Hypothalamus (tissue), 51 donors: ENCODE measurements around the gene CELF4.

ENCODE experiments used
- DNase-seq, 51 donors: peaks; one replicate each; lab custom pipeline; 2025; lab: John Stamatoyannopoulos, UW

The CELF4 gene

DNA sequence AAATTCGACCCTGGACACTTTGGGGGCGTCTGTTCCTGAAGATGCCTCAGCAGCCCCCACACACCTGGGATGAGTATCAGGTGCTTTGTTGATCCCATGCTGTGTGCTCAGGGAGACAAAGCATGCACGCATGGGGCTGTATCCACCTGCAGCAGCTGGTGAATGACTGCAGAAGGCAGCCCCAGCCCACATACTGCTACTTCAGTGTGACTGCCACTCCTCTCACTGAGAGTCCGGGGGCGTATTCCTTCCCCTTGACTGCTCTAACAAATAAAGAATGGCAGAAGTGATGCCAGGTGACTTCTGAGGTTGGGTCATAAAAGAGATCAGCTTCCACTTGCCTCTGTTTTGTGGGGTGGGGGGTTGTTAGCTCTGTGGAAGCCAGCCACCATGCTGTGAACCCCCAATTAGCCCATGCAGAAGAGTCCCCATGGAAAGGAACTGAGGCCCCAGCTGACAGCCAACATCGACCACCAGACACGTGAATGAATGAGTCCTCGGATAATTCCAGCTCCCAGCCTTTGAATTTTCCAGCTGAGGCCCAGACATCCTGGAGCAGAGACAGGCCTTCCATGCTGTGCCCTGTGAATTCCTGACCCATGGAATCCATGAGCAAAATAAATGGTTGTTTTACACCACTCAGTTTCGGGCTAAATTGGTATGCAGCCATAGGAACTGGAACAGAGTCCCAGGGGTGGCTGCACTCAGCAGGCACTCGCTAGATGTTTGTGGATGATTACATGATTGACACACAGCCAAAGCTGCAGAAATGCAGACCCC is 289.3 kb downstream of the CELF4 start:
- no peak for DNase-seq

GRCh38 chr18:37275237-37275741 is 290.3 kb downstream of the CELF4 start:
- DNase-seq = no peak

GRCh38 chr18:37274309-37275236 is 291.0 kb downstream of the CELF4 start:
- DNase-seq = no peak

- no peak for DNase-seq
Observed at GRCh38 chr18:37272841-37273240, 292.8 kb downstream of the CELF4 start.

DNA sequence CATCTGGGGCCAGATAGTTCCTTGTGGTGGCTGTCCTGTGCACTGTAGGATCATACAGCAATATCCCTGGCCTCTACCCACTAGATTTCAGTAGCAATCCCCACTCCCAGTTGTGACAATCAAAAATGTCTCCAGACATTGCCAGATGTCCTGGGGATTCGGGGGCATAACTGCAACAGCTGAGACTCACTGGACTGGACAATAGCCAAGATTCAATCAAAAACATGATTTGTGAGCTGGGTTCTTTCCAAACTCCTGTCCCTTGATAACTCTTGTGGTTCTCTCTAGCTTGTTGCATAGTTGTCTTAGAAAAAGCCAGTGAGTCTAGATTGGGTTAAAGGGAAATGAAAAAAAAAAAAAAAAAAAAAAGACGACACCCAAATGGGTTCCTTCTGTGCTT is 293.4 kb downstream of the CELF4 start:
- DNase-seq = no peak

DNA sequence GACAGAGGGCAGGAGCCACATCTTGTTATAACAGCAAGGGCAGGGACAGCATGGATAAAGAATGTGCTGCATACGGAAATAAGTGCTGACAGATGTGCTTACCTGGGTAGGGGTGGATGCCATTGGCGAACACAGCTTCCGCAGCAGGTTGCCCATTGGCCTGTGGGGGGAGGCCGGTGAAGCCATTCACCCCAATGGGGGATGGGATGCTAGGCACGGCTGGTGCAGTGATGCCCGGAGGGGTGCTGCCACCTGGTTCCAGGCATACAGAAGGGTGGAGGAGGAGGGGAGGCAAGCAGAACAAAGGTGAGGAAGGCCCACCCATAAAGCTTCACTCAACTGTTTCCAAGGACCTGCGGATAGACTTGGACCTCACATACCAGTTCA is 294.9 kb downstream of the CELF4 start:
- DNase-seq = no peak

- peak in 17 of 51 donors; percentile 2 to 53 (median 17) for DNase-seq
Observed at GRCh38 chr18:37270038-37270665, 295.4 kb downstream of the CELF4 start.

DNA sequence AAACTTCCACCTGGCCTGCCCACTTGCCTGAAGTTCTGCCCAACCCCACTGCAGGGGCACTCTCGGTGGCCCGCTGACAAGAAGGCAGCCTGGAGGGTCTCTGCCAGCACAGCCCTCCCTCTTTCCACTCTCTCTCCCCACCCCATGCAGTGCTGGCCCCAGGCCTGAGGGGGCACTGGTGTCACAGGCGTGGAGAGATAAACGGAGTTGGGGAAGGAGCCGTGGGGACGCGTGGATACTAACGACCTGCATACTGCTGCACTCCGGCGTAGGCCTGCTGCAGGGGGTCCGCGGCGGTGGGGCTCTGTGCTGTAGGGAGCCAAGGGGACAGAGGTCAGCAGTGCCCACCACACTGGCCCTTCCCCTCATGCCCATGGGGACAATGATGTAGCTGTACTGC is 299.3 kb downstream of the CELF4 start:
- no peak for DNase-seq

GRCh38 chr18:37265382-37265781 is 300.2 kb downstream of the CELF4 start:
- DNase-seq = no peak

DNA sequence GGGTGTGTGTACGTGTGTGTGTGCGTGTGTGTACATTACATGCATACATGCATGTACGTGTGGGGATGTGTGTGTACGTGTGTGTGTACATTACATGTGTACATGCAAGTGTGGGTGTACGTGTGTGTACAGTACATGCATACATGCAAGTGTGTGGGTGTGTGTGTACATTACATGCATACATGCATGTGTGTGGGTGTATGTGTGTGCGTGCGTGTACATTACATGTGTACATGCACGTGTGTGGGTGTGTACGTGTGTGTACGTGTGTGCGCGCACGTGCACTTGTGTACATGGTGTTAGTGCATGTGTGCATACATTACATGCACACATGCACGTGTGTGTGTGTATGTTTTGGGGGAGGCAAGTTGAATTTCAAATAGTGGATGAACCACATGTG is 300.6 kb downstream of the CELF4 start:
- no peak for DNase-seq

- DNase-seq = no peak
Observed at GRCh38 chr18:37261988-37262387, 303.6 kb downstream of the CELF4 start.

DNA sequence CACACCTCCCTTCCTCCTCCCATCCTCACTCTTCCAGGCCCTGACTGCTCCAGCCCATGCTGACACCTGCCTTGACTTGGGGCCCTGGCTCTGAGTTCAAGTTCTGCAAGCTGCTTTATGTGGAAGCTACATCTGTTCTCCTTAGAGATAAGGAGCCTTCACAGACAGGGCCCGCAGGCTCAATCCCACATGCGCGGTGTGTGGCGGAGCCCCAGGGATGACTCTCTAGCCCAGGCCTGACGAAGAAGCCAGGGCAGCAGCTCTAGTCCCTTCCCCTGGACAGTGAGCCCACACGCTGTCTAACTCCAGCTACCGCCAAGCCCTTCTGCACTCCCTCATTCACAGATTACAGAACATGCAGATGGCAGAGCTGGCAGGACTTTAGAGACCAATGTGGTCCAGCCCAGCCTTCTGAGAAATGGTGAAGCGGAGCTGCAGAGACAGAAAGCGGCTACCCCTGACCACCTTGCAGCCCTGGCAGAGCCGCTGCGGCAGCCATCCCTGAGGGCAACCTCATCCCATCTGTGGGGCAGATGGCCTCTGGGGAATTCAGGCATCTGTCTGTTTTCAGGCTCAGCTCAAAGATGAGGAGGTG is 304.3 kb downstream of the CELF4 start:
- no peak for DNase-seq

DNA sequence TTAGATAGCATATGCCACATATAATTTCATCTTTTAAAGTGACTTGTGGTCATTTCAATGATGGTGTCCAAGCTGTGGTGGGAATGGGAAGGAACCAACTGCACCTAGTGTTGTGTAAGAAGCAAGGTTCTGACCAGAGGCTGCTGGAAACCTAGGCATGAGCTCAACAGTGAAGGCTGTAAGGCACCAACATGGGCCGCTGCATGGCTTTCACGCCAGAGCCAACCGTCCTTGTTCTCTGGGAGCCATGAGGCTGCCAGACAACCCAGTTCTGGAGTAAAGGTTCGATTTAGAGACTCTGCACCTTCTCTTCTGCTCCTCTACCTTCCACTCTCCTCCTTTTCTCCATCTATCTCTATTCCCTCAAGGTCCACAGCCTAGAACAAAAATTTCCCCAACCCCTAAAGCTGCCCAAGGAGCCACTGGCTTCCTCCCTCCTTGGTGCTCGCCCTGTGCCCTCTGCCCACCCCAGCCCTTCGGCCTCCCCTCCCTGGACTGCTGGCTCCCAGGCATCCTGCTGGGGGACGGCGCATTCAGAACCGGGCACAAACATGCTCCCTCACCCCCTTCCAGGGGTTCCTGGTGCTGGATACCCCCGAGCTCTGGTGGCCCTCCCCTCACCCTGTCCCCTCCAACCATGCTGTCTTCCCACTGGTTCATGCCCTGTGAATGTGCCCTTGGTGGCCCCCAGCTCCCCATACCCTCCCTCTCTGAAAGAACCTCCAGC is 305.1 kb downstream of the CELF4 start:
- no peak for DNase-seq

DNA sequence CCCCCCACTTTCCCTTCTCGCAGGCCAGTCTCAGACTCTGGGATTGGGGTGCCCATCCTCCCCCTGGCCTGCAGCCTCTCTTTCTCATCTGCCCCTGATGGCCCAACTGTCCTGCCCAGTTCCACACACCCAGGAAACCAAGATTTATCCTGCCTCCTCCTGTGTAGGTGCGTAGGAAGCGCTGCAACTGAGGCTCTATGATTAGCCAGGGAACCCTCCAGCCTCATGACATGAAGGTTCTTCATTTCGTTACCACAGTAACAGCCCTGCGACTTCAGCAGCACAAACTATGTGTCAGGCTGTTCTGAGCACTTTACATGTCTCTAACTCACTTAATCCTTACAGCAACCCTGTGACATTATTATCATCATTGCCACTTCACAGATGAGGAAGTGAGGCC is 305.9 kb downstream of the CELF4 start:
- DNase-seq = peak in 2 of 51 donors; percentile 19 to 39

GRCh38 chr18:37258819-37259218 is 306.8 kb downstream of the CELF4 start:
- DNase-seq = no peak

DNA sequence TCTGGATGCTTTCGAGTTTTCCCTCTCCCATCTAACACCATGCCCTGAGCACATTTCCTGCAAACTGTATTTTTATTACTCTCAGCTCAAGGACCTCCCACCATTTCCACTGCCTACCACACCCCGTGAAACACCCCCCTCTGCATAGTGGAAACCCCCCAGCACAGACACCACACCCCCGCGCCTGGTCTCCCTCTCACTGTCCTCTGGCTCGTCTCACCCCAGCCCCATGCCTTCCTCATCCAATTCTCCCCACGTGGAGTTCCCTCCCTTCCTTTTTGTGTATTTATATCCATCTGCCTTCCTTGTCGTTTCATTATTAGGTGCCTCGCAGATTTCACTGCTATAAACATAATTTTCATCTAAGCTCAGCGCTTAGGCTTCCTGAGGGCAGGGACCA is 307.5 kb downstream of the CELF4 start:
- no peak for DNase-seq

- DNase-seq = no peak
Observed at GRCh38 chr18:37254973-37255372, 310.6 kb downstream of the CELF4 start.

DNA sequence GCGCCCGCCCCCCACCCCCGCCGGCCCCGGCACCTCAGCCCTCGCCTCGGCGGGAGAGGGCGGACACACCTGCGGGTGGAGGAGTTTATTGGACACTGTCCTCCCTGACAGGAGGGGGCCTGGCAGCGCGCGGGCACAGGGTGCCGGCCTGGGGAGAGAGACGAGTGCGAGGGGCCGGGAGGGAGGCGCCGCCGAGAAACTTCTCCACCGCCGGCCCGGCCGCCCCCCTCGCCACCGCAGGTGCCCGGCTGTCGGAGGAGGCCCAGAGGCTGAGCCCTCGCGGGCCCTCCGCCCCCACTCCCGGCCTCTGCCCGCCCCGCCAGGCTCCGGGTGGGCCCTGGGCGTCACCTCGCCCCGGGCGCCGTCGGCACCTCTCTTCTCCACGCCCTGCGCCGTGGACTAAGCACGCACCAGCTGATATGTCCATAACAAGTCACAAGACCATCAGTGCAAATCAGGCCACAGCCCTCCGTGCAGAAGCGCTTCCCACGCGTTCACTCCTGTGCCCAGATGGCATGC is 311.3 kb downstream of the CELF4 start:
- DNase-seq = no peak

DNA sequence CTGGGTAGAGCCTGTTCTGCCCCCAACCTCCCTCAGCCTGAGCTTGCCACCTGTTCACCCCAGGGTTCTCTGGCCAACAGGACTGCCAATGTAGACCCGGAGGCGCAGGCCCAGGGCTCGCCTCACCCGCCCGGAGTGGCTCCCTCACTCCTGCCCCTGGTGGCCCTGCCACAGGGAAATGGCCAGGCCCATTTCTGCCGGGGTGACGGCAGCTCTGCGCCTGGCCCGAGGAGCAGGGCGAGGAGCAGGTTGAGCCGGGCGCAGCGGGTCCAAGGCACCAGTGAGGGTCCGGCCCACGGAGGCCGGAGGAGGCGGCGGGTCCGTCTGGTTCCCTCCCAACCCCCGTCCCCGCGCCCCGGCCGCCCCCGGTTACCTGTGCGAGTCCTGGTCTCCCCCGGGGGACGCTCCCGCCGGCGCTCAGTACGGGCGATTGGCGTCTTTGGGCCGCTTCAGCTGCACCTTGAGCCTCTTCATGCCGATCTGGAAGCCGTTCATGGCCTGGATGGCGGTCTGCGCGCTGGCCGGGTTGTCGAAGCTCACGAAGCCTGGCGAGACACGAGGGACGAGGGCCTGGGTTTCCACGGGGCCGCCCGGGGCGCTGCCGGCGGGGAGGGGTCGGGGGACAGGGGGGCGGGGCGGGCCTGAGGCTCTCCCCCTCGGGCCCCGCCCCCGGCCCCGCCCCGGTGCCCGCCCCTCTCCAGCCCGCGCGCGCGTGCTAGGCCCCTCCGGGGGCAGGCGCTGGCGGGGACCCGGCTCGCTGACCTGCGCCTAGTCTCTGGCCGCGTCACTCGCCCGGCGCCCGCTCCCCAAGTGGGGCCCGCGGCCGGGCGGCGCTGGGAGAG is 312.0 kb downstream of the CELF4 start:
- DNase-seq = peak in 3 of 51 donors; percentile 13 to 29 (median 16)
